KMS-11 (cell line): ENCODE results near the gene C5orf58.

Source experiments
- H2AFZ ChIP-seq: fragments of 200-600 bp; sonication (generic); 2 replicates; pipeline ENCODE4 v1.6.1; 2016; ENCODE audit warnings: antibody characterized with exemption, mixed run types, low read depth
- H3K27ac ChIP-seq: fragments of 200-600 bp; sonication (generic); 2 replicates; pipeline ENCODE4 v1.6.1; 2016; ENCODE audit warnings: mild to moderate bottlenecking, mixed run types
- H3K27me3 ChIP-seq: fragments of 200-600 bp; sonication (generic); 2 replicates; pipeline ENCODE4 v1.6.1; 2017; ENCODE audit warnings: mild to moderate bottlenecking, low read depth, mixed run types, moderate library complexity; ENCODE audit not compliant: insufficient read depth
- H3K36me3 ChIP-seq: fragments of 200-600 bp; sonication (generic); 2 replicates; pipeline ENCODE4 v1.6.1; 2017; ENCODE audit warnings: mild to moderate bottlenecking, mixed run types; ENCODE audit not compliant: insufficient read depth
- H3K4me1 ChIP-seq: fragments of 200-600 bp; sonication (generic); 2 replicates; pipeline ENCODE4 v1.6.1; 2016; ENCODE audit warnings: mild to moderate bottlenecking, low read depth, mixed run types; ENCODE audit not compliant: poor library complexity, severe bottlenecking
- H3K4me2 ChIP-seq: fragments of 200-600 bp; sonication (generic); 2 replicates; pipeline ENCODE4 v1.7.0; 2016; ENCODE audit warnings: mild to moderate bottlenecking, mixed run types
- H3K4me3 ChIP-seq: fragments of 200-600 bp; sonication (generic); IDR thresholded peaks from 2 replicates; pipeline ENCODE4 v1.6.1; 2017; ENCODE audit warnings: low read depth, low read length, mixed read lengths; ENCODE audit not compliant: insufficient read depth
- H3K79me2 ChIP-seq: fragments of 200-600 bp; sonication (generic); 2 replicates; pipeline ENCODE4 v1.6.1; 2016; ENCODE audit warnings: low read depth, mixed run types; ENCODE audit not compliant: insufficient read depth
- H3K9ac ChIP-seq: fragments of 200-600 bp; sonication (generic); 2 replicates; pipeline ENCODE4 v1.6.1; 2016; ENCODE audit warnings: mild to moderate bottlenecking, mixed run types
- H4K20me1 ChIP-seq: fragments of 200-600 bp; sonication (generic); 2 replicates; pipeline ENCODE4 v1.6.1; 2016; ENCODE audit warnings: mild to moderate bottlenecking, mixed run types; ENCODE audit not compliant: insufficient read depth
- CTCF ChIP-seq: fragments of 200-600 bp; sonication (generic); conservative IDR thresholded peaks from 2 replicates; pipeline ENCODE4 v1.6.1; 2017; ENCODE audit warnings: low read depth, mild to moderate bottlenecking, antibody characterized with exemption, low read length, moderate library complexity, mixed read lengths

C5orf58 gene

GRCh38 chr5:170217831-170218230 is 15.0 kb upstream of the C5orf58 start:
- no peaks in the 10 kb centered on the region for H3K79me2 ChIP-seq
- no peak overlapping the region for H3K4me2 ChIP-seq
- no peaks in the 10 kb centered on the region for H3K36me3 ChIP-seq
- no peak overlapping the region for H3K27ac ChIP-seq
- H4K20me1 ChIP-seq = no peaks in the 10 kb centered on the region
- H3K9ac ChIP-seq = no peak overlapping the region
- no peak for TF ChIP-seq CTCF
- H3K4me1 ChIP-seq = no peaks in the 10 kb centered on the region
- H2AFZ ChIP-seq = no peak overlapping the region
- no peak overlapping the region for H3K4me3 ChIP-seq
- H3K27me3 ChIP-seq = no peaks in the 10 kb centered on the region

- Histone ChIP-seq H3K4me1 (no peaks in the 10 kb centered on the region), H3K4me2 (no peak overlapping the region), H3K36me3 (no peaks in the 10 kb centered on the region), H3K27ac (no peak overlapping the region), H2AFZ (no peak overlapping the region), H3K79me2 (no peaks in the 10 kb centered on the region), H3K27me3 (no peaks in the 10 kb centered on the region), H3K4me3 (no peak overlapping the region), H4K20me1 (no peaks in the 10 kb centered on the region), H3K9ac (no peak overlapping the region)
- no peak for TF ChIP-seq CTCF
Observed at GRCh38 chr5:170218726-170219125, 14.1 kb upstream of the C5orf58 start.

- Histone ChIP-seq H3K27me3 (no peaks in the 10 kb centered on the region), H4K20me1 (no peaks in the 10 kb centered on the region), H3K9ac (no peak overlapping the region), H3K4me3 (no peak overlapping the region), H3K79me2 (no peaks in the 10 kb centered on the region), H2AFZ (no peak overlapping the region), H3K27ac (no peak overlapping the region), H3K4me1 (no peaks in the 10 kb centered on the region), H3K36me3 (no peaks in the 10 kb centered on the region), H3K4me2 (no peak overlapping the region)
- TF ChIP-seq CTCF = no peak
Observed at GRCh38 chr5:170219615-170220014, 13.2 kb upstream of the C5orf58 start.

- Histone ChIP-seq H3K27ac (no peak overlapping the region), H3K4me2 (no peak overlapping the region), H3K27me3 (no peaks in the 10 kb centered on the region), H3K4me1 (no peaks in the 10 kb centered on the region), H3K9ac (no peak overlapping the region), H3K79me2 (no peaks in the 10 kb centered on the region), H2AFZ (no peak overlapping the region), H3K4me3 (no peak overlapping the region), H3K36me3 (no peaks in the 10 kb centered on the region), H4K20me1 (no peaks in the 10 kb centered on the region)
- TF ChIP-seq CTCF = no peak
Observed at GRCh38 chr5:170220191-170220590, 12.6 kb upstream of the C5orf58 start.

GRCh38 chr5:170221327-170221741 is 11.5 kb upstream of the C5orf58 start:
- H3K9ac ChIP-seq = no peak overlapping the region
- no peak overlapping the region for H3K4me2 ChIP-seq
- no peak for TF ChIP-seq CTCF
- H3K79me2 ChIP-seq = no peaks in the 10 kb centered on the region
- no peak overlapping the region for H2AFZ ChIP-seq
- no peaks in the 10 kb centered on the region for H3K36me3 ChIP-seq
- H3K27me3 ChIP-seq = no peaks in the 10 kb centered on the region
- no peaks in the 10 kb centered on the region for H3K4me1 ChIP-seq
- no peak overlapping the region for H3K4me3 ChIP-seq
- no peaks in the 10 kb centered on the region for H4K20me1 ChIP-seq
- H3K27ac ChIP-seq = no peak overlapping the region
